Suprapubic skin (tissue), 4 donors: ENCODE measurements around the gene TBX10.

Source experiments
- CTCF ChIP-seq, 2 donors: fragments of 200-600 bp in 1 of 2; fragments of 450-650 bp in 1 of 2; sonication (generic) in 1 of 2; IDR thresholded peaks; one replicate each; pipeline ENCODE4 v1.5.1; 2016 to 2019; ENCODE audit warnings: antibody characterized with exemption in 2 of 2, mild to moderate bottlenecking in 1 of 2, moderate library complexity in 1 of 2
- EP300 ChIP-seq: sonication (generic); formaldehyde crosslinking; IDR thresholded peaks from one replicate; pipeline ENCODE4 v1.6.1; 2017; ENCODE audit warnings: antibody characterized with exemption
- POLR2A ChIP-seq, 2 donors: fragments of 450-650 bp; IDR thresholded peaks; one replicate each; pipeline ENCODE4 v1.6.1; 2017; ENCODE audit warnings: antibody characterized with exemption in 2 of 2, mild to moderate bottlenecking in 2 of 2, moderate library complexity in 2 of 2
- POLR2AphosphoS5 ChIP-seq, 3 donors: sonication (generic); formaldehyde crosslinking; IDR thresholded peaks; one replicate each; pipeline ENCODE4 v1.6.1; 2017; ENCODE audit warnings: antibody characterized with exemption in 3 of 3

DNA sequence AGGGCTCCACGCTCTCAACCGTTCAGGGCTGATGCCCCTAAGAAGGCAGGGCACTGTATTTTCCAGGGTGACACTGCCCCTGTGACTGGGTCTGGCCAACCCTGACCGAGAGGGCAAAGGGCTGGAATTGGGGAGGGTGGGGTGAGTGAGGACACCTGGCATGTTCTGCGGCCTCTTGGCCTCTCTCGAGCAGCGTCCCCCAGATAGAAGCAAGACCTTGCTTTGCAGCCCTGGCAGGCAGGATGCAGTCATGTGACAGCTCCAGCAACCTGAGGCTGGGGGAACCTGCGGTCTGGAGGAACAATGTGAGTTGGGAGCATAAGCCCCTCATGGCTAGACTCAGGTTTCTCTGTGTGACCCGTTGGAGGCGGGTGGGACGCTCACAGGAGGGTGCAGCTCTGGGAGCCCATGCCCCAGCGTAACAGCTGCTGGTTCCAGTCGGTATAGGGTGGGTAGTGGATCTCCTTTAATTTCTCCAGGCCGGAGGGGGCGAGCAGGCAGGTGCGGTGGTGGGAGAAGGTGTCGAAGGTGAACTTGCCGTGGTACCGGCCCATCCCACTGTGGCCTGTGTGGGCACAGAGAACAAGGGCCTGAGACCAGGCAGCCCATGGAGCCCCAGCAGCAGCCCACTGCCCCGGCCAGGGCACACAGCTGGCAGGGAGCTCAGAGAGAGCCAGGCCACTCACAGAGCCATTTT, 23.4 kb upstream of the TBX10 start:
- TF ChIP-seq POLR2A (IDR thresholded peaks at IDR 0.05), result no peak
- TF ChIP-seq CTCF (IDR thresholded peaks at IDR 0.05), result no peak
- TF ChIP-seq POLR2AphosphoS5 (IDR thresholded peaks at IDR 0.05), result no peak
- TF ChIP-seq EP300, result no peak
